Measurements from ENCODE around the gene ARID1B.

DNA sequence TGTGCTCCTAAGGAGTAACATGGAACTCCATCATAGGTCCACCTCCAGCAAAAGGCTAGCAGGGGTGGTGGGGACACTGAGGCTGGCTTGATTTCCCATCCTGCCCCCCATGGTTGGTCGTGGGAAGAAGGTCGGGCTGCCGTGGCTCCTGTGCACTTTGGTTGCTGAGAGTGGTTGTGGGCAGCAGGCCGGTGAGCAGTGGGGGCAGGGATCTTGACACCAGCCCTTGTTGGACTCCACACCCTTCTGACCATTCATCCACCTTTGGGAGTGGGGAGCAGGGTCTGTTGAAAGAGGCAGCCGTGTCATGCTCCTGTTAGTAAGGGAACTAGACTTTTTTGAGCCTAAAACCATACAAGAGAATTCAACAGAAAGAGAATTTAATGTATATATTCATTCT is 175.2 kb downstream of the ARID1B start:
- TF ChIP-seq SP1 (IDR thresholded peaks at IDR 0.05) (no peak), SP1 (CRISPR knock-in tag; IDR thresholded peaks at IDR 0.05) (no peak), KAT7 (CRISPR knock-in tag; IDR thresholded peaks at IDR 0.05; ENCODE audit: borderline replicate concordance) (no peak), FOXC1 (CRISPR knock-in tag; IDR thresholded peaks at IDR 0.05; ENCODE audit: borderline replicate concordance) (no peak), SP2 (CRISPR knock-in tag; IDR thresholded peaks at IDR 0.05) (no peak), KDM2A (CRISPR knock-in tag; IDR thresholded peaks at IDR 0.05; ENCODE audit: borderline replicate concordance, low read depth) (no peak), ZNF790 (CRISPR knock-in tag; IDR thresholded peaks at IDR 0.05; ENCODE audit: borderline replicate concordance) (no peak), NFATC3 (CRISPR knock-in tag; IDR thresholded peaks at IDR 0.05) (no peak), FOSL1 (CRISPR knock-in tag; IDR thresholded peaks at IDR 0.05; ENCODE audit: borderline replicate concordance) (no peak)
- TF ChIP-seq, protein P1, sequence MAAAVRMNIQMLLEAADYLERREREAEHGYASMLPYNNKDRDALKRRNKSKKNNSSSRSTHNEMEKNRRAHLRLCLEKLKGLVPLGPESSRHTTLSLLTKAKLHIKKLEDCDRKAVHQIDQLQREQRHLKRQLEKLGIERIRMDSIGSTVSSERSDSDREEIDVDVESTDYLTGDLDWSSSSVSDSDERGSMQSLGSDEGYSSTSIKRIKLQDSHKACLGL (CRISPR knock-in tag; IDR thresholded peaks at IDR 0.05): no peak
- TF ChIP-seq, protein P2, sequence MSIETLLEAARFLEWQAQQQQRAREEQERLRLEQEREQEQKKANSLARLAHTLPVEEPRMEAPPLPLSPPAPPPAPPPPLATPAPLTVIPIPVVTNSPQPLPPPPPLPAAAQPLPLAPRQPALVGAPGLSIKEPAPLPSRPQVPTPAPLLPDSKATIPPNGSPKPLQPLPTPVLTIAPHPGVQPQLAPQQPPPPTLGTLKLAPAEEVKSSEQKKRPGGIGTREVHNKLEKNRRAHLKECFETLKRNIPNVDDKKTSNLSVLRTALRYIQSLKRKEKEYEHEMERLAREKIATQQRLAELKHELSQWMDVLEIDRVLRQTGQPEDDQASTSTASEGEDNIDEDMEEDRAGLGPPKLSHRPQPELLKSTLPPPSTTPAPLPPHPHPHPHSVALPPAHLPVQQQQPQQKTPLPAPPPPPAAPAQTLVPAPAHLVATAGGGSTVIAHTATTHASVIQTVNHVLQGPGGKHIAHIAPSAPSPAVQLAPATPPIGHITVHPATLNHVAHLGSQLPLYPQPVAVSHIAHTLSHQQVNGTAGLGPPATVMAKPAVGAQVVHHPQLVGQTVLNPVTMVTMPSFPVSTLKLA (IDR thresholded peaks at IDR 0.05): no peak
- TF ChIP-seq, protein P3, sequence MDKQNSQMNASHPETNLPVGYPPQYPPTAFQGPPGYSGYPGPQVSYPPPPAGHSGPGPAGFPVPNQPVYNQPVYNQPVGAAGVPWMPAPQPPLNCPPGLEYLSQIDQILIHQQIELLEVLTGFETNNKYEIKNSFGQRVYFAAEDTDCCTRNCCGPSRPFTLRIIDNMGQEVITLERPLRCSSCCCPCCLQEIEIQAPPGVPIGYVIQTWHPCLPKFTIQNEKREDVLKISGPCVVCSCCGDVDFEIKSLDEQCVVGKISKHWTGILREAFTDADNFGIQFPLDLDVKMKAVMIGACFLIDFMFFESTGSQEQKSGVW (CRISPR knock-in tag; IDR thresholded peaks at IDR 0.05; ENCODE audit: borderline replicate concordance): no peak
